Measurements from ENCODE around the gene CYTH4.

DNA sequence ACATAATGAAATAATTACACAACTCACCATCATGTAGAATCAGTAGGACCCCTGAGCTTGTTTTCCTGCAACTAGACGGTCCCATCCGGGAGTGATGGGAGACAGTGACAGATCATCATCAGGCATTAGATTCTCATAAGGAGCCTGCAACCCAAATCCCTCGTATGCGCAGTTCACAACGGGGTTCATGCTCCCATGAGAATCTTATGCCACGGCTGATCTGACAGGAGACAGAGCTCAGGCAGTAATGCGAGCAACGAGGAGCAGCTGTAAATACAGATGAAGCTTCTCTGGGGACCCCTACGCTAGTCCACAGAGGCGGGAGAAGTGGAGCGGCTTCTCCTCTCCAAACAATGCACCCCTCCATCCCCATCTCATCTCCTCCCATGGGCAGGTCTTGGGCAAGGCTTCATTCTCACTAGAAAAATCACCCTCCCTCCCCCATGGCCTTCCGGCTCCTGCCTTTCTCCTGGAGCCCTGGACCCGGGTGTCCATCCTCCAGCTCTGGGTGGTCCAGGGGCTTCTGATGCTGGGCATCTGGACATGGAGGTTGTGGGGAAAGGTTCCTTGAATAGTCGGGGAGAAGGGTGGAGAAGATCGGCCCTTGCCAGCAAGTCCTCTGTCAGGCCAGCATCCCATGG is 22.0 kb upstream of the CYTH4 start:
- TF ChIP-seq, protein P1, sequence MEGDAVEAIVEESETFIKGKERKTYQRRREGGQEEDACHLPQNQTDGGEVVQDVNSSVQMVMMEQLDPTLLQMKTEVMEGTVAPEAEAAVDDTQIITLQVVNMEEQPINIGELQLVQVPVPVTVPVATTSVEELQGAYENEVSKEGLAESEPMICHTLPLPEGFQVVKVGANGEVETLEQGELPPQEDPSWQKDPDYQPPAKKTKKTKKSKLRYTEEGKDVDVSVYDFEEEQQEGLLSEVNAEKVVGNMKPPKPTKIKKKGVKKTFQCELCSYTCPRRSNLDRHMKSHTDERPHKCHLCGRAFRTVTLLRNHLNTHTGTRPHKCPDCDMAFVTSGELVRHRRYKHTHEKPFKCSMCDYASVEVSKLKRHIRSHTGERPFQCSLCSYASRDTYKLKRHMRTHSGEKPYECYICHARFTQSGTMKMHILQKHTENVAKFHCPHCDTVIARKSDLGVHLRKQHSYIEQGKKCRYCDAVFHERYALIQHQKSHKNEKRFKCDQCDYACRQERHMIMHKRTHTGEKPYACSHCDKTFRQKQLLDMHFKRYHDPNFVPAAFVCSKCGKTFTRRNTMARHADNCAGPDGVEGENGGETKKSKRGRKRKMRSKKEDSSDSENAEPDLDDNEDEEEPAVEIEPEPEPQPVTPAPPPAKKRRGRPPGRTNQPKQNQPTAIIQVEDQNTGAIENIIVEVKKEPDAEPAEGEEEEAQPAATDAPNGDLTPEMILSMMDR (IDR thresholded peaks at IDR 0.05 in 2 of 3, conservative IDR thresholded peaks at IDR 0.05 in 1 of 3; ENCODE audit: control insufficient read depth in 2 of 3, extremely low read depth in 1 of 3, insufficient read depth in 1 of 3, low read depth in 3 of 3, low read length in 3 of 3): no peak
- TF ChIP-seq SP1 (IDR thresholded peaks at IDR 0.05; ENCODE audit: low read depth, low read length): no peak
- no peak for TF ChIP-seq RUNX3 (IDR thresholded peaks at IDR 0.05; ENCODE audit: low read length)
- TF ChIP-seq BHLHE40 (IDR thresholded peaks at IDR 0.05; ENCODE audit: borderline replicate concordance in 1 of 2, low read depth in 2 of 2, low read length in 1 of 2): no peak
- TF ChIP-seq RBBP5 (conservative IDR thresholded peaks at IDR 0.05): no peak
- TF ChIP-seq RAD21 (IDR thresholded peaks at IDR 0.05; ENCODE audit: insufficient read depth, low read depth, low read length): no peak
- no peak for TF ChIP-seq TBL1XR1 (IDR thresholded peaks at IDR 0.05; ENCODE audit: low read depth, low read length)
- no peak for TF ChIP-seq GABPA (IDR thresholded peaks at IDR 0.05; ENCODE audit: low read depth)
- no peak for TF ChIP-seq JUND (IDR thresholded peaks at IDR 0.05; ENCODE audit: low read depth, low read length)
- no peak for TF ChIP-seq RFX5 (IDR thresholded peaks at IDR 0.05; ENCODE audit: low read depth, low read length)
- no peak for TF ChIP-seq POLR2A (IDR thresholded peaks at IDR 0.05; ENCODE audit: low read depth, low read length)
- TF ChIP-seq TAF1 (IDR thresholded peaks at IDR 0.05; ENCODE audit: borderline replicate concordance, low read depth, low read length): no peak
- no peak for TF ChIP-seq CBX5 (IDR thresholded peaks at IDR 0.05; ENCODE audit: low read depth)
- TF ChIP-seq, protein P2, sequence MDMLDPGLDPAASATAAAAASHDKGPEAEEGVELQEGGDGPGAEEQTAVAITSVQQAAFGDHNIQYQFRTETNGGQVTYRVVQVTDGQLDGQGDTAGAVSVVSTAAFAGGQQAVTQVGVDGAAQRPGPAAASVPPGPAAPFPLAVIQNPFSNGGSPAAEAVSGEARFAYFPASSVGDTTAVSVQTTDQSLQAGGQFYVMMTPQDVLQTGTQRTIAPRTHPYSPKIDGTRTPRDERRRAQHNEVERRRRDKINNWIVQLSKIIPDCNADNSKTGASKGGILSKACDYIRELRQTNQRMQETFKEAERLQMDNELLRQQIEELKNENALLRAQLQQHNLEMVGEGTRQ (IDR thresholded peaks at IDR 0.05; ENCODE audit: borderline replicate concordance, low read depth, low read length): no peak

All from GM12878 (cell line).